SK-N-SH (cell line): Measurements from ENCODE around the gene SFRP5.

Experiments used
- FOXM1 ChIP-seq: IDR thresholded peaks from 2 replicates; pipeline ENCODE4 v1.4.0; 2012; ENCODE audit warnings: low read depth, mild to moderate bottlenecking
- GATA2 ChIP-seq: sonication (generic); formaldehyde crosslinking; IDR thresholded peaks from 2 replicates; pipeline ENCODE4 v1.5.0; 2020; ENCODE audit warnings: mild to moderate bottlenecking, missing genetic modification reagents
- MXI1 ChIP-seq: IDR thresholded peaks from 2 replicates; pipeline ENCODE4 v1.6.1; 2012; ENCODE audit warnings: mild to moderate bottlenecking, low read depth, low read length, improper control_type of control experiment
- POLR2AphosphoS5 ChIP-seq: IDR thresholded peaks from 2 replicates; pipeline ENCODE4 v1.6.1; 2012; ENCODE audit warnings: low read depth, low read length
- TEAD4 ChIP-seq: IDR thresholded peaks from 2 replicates; pipeline ENCODE4 v1.4.0; 2012; ENCODE audit warnings: mild to moderate bottlenecking, borderline replicate concordance; ENCODE audit not compliant: insufficient read depth
- TF ChIP-seq, protein P1 (sequence below): fragments of 200-600 bp; sonication (generic); IDR thresholded peaks from 2 replicates; pipeline ENCODE4 v1.6.1; 2017; ENCODE audit warnings: antibody characterized with exemption, mild to moderate bottlenecking, moderate library complexity
- TF ChIP-seq, protein P2 (sequence below): IDR thresholded peaks from 2 replicates; pipeline ENCODE4 v1.6.1; 2012; ENCODE audit warnings: mild to moderate bottlenecking, low read depth, low read length, moderate library complexity
- TF ChIP-seq, protein P3 (sequence below): IDR thresholded peaks from 2 replicates; pipeline ENCODE4 v1.4.0; 2012; ENCODE audit warnings: low read depth

DNA sequence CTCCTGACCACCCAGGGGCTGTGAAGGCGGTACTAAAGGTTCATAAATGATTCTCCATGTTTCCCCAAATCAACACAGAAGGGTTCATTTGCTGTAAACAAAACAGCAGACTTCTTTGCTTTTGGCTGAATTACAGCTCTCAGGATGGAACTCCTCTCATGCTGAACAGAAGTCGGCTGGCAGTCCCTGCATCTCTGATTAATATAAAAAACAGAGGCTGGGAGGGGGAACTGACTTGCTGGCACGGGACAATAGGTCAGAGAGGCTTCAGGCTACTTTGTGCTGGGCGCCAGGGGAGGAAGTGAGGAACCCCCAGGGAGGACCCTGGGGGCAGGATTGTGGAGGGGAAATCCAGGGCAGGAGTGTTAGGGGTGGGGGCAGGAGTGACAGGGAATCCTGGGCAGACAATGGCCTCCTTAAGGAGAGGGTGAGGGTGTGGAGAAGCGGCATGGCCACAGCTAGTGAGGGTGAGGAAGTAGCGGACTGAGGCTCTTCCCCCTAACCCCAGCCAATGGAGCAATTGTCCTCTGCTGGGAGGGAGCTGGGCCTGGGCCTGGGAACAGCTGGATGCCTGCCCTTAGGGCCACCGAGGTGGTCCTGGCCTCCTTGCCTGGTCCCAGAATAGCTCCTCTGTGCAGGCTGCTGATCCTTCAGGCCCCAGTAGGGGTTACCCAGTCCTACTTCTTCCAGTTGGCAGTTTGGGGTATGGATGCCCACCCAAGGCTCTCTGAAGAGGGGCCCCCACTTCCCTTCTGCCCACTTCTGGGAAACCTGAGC is 9.2 kb upstream of the SFRP5 start:
- TF ChIP-seq, protein P1, sequence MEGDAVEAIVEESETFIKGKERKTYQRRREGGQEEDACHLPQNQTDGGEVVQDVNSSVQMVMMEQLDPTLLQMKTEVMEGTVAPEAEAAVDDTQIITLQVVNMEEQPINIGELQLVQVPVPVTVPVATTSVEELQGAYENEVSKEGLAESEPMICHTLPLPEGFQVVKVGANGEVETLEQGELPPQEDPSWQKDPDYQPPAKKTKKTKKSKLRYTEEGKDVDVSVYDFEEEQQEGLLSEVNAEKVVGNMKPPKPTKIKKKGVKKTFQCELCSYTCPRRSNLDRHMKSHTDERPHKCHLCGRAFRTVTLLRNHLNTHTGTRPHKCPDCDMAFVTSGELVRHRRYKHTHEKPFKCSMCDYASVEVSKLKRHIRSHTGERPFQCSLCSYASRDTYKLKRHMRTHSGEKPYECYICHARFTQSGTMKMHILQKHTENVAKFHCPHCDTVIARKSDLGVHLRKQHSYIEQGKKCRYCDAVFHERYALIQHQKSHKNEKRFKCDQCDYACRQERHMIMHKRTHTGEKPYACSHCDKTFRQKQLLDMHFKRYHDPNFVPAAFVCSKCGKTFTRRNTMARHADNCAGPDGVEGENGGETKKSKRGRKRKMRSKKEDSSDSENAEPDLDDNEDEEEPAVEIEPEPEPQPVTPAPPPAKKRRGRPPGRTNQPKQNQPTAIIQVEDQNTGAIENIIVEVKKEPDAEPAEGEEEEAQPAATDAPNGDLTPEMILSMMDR = no peak
- no peak for TF ChIP-seq MXI1
- TF ChIP-seq, protein P2, sequence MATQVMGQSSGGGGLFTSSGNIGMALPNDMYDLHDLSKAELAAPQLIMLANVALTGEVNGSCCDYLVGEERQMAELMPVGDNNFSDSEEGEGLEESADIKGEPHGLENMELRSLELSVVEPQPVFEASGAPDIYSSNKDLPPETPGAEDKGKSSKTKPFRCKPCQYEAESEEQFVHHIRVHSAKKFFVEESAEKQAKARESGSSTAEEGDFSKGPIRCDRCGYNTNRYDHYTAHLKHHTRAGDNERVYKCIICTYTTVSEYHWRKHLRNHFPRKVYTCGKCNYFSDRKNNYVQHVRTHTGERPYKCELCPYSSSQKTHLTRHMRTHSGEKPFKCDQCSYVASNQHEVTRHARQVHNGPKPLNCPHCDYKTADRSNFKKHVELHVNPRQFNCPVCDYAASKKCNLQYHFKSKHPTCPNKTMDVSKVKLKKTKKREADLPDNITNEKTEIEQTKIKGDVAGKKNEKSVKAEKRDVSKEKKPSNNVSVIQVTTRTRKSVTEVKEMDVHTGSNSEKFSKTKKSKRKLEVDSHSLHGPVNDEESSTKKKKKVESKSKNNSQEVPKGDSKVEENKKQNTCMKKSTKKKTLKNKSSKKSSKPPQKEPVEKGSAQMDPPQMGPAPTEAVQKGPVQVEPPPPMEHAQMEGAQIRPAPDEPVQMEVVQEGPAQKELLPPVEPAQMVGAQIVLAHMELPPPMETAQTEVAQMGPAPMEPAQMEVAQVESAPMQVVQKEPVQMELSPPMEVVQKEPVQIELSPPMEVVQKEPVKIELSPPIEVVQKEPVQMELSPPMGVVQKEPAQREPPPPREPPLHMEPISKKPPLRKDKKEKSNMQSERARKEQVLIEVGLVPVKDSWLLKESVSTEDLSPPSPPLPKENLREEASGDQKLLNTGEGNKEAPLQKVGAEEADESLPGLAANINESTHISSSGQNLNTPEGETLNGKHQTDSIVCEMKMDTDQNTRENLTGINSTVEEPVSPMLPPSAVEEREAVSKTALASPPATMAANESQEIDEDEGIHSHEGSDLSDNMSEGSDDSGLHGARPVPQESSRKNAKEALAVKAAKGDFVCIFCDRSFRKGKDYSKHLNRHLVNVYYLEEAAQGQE = no peak
- no peak for TF ChIP-seq TEAD4
- TF ChIP-seq, protein P3, sequence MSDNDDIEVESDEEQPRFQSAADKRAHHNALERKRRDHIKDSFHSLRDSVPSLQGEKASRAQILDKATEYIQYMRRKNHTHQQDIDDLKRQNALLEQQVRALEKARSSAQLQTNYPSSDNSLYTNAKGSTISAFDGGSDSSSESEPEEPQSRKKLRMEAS = no peak
- TF ChIP-seq GATA2 (CRISPR knock-in tag) = no peak
- no peak for TF ChIP-seq FOXM1
- TF ChIP-seq POLR2AphosphoS5 = no peak
